Esophagus squamous epithelium (tissue), 5 donors: Measurements from ENCODE around the gene PLPP7. TPM values are rescaled to one million over a fixed set of nuclear protein-coding genes. Genes with fewer than 3 reads are reported as not detected.

ENCODE experiments used
- DNase-seq: peaks from one replicate; lab custom pipeline; 2025; lab: John Stamatoyannopoulos, UW
- H3K27ac ChIP-seq, 4 donors: fragments of 200-600 bp; sonication (generic); one replicate each; pipeline ENCODE4 v1.5.1; 2016 to 2019; ENCODE audit warnings: mild to moderate bottlenecking in 1 of 4
- H3K27me3 ChIP-seq, 4 donors: fragments of 200-600 bp; sonication (generic); 1 replicate in 3 of 4; 2 replicates in 1 of 4; pipeline versions ENCODE4 v1.5.1 to v1.6.0; 2017 to 2021; ENCODE audit warnings: antibody characterized with exemption in 1 of 4
- H3K36me3 ChIP-seq, 3 donors: fragments of 200-600 bp; sonication (generic); one replicate each; pipeline ENCODE4 v1.5.1; 2016 to 2019
- H3K4me1 ChIP-seq, 3 donors: fragments of 200-600 bp; sonication (generic); one replicate each; pipeline ENCODE4 v1.5.1; 2017 to 2019
- H3K4me3 ChIP-seq, 4 donors: fragments of 200-600 bp; sonication (generic); 1 replicate in 3 of 4; 2 replicates in 1 of 4; pipeline ENCODE4 v1.5.1; 2016 to 2019; ENCODE audit warnings: mild to moderate bottlenecking in 2 of 4, moderate library complexity in 1 of 4
- H3K9me3 ChIP-seq, 3 donors: fragments of 200-600 bp; sonication (generic); one replicate each; pipeline ENCODE4 v1.5.1; 2016 to 2019
- CTCF ChIP-seq, 6 experiments: fragments of 450-650 bp in 4 of 6; fragments of 200-600 bp in 2 of 6; sonication (generic) in 2 of 6; IDR thresholded peaks; one replicate each; pipeline ENCODE4 v1.5.1; 2016 to 2019; ENCODE audit warnings: antibody characterized with exemption in 6 of 6, mild to moderate bottlenecking in 4 of 6, moderate library complexity in 4 of 6
- POLR2A ChIP-seq, 4 donors: fragments of 450-650 bp; IDR thresholded peaks; one replicate each; pipeline ENCODE4 v1.6.1; 2017; ENCODE audit warnings: antibody characterized with exemption in 4 of 4, mild to moderate bottlenecking in 4 of 4, moderate library complexity in 3 of 4
- WGBS, 2 donors: methylation state at CpG; one replicate each; pipeline ENCODE4 v1.1.5; 2018; 5-methylcytosine and 5-hydroxymethylcytosine counted together
- intact Hi-C: fragments of 100-400 bp; cut with DNase I; formaldehyde crosslinking; loops from one replicate; pipeline ENCODE4 v1.15.0; 2022
- total RNA-seq, 4 donors: library from RNA; depleted of rRNA; stranded (reverse); fragments of >200 nt; gene quantifications; one replicate each; pipeline ENCODE4 v1.1.0, GENCODE V29; 2016
- donor health status: DM: yes; HTN: yes; CAD: no.

Gene PLPP7
- total RNA-seq, 4 donors from 2014 or later = 0.40 to 2.9 (median 0.97) TPM; not detected in 1

DNA sequence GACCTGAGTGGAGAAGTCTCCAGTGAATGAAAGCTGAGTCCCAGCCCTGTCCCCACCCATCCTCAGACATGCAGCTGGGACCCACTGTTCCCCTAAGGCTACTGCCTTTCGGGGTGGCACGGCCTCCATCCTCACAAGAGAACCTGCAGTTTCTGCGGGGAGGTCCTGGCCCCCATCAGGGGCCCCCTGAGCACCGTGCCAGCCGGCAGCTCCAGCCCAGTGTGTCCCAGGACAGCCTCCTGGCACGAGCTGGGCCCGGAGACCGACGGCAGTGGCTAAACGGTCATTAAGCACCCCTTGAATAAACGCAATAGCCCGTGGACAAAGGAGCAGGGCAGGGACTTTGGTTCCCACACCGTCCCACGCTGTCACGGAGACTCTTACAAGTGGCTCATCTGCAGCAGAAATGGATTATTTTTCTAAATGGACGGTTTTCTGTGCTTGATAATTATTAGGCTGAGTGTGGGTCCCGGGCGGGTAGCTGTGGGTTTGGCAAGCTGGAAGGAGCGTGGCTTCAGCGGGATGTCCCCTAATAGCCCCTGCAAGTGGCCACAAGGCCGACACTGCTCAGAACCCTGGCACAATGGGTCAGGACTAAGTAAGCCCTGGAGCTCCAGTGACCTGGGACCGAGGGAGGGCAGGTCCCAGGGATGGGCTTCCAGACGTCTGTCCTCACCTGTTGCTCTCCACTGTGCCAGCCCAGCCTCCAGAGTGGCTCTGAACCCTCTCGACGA is 30.7 kb upstream of the PLPP7 start:
- DNase-seq = no peak
- Histone ChIP-seq H3K27me3 (no peaks in the 10 kb centered on the region), H3K36me3 (peaks cover 0 to 24% (median 0%) of the 10 kb centered on the region in 3 donors), H3K4me1 (peaks cover 4 to 27% (median 6%) of the 10 kb centered on the region in 3 donors), H3K9me3 (no peaks in the 10 kb centered on the region), H3K4me3 (no peak overlapping the region), H3K27ac (no peak overlapping the region)
- TF ChIP-seq POLR2A (IDR thresholded peaks at IDR 0.05) = no peak
- TF ChIP-seq CTCF (IDR thresholded peaks at IDR 0.05) = no peak
- intact Hi-C loops = no loop called here
- 88 to 93% methylated on average over 11 to 18 of the region's 25 CpGs for WGBS, 2 donors

DNA sequence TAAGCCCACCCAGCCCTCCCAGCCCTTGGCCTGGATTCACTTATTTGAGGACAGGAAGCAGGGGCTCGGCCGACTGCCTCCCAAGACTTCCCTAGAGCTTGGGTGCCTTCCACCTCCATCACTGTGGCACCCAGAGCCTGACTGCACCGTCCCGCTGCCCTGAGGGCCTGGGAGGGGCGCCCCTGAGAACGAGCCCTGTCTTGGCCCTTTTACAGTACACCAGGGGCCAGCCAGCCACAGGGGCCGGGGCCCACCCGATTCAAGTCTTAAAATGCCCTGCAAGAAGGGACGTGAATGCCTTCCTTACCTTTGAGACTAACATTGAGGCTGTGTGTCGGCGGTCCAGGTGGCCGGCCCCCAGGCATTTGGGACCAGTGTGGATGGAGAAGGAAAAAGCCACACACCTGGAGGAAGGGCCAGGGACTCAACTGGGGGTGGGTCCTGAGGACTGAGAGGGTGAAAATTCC is 30.1 kb upstream of the PLPP7 start:
- H3K4me3 ChIP-seq = no peak overlapping the region
- 73 to 74% methylated on average over 2 to 5 of the region's 12 CpGs for WGBS, 2 donors
- no peak for TF ChIP-seq POLR2A (IDR thresholded peaks at IDR 0.05)
- TF ChIP-seq CTCF (IDR thresholded peaks at IDR 0.05) = no peak
- H3K27me3 ChIP-seq = no peaks in the 10 kb centered on the region
- H3K36me3 ChIP-seq = peaks cover 0 to 24% (median 0%) of the 10 kb centered on the region in 3 donors
- H3K9me3 ChIP-seq = no peaks in the 10 kb centered on the region
- no peak overlapping the region for H3K27ac ChIP-seq
- peaks cover 4 to 24% (median 6%) of the 10 kb centered on the region in 3 donors for H3K4me1 ChIP-seq
- no peak for DNase-seq
- intact Hi-C loops = no loop called here

DNA sequence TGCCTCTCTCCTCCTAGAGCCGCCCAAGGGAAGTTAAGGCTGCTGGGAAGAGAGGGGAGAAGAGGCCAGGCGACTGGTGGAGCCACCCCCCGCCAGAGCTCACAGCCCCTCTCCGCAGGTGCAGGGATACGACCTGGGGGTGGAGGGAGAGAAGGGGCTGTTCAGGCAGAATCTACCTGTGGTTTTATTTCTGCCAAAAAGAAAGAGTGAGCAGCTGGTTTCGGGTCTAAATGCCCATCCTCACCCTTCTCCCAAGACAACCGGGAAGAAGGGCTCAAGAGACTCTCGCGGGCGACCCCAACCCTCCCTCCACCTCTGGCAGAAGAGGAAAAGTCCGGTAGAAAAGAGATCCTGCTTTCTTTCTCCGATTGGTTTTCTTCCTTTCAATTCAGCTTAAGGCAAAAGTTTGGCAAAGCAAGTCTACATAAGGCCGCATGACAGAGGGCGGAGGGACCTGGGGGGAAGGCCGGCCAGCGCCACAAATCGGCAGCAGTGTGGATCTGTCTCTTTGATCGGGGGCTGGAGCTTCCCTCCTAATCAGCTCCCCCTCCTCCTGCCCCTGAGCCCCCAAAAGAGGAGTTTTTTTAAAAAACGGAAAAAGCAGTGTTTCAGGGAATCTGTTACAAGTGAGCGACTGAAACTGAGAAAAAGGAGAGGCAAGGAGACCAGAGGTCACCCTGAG is 29.5 kb upstream of the PLPP7 start:
- DNase-seq = no peak
- intact Hi-C loops = no loop called here
- WGBS, 2 donors = 78 to 80% methylated on average over 15 to 20 of the region's 20 CpGs
- no peaks in the 10 kb centered on the region for H3K9me3 ChIP-seq
- no peak overlapping the region for H3K4me3 ChIP-seq
- TF ChIP-seq POLR2A (IDR thresholded peaks at IDR 0.05) (no peak), CTCF (IDR thresholded peaks at IDR 0.05) (no peak)
- peaks cover 4 to 18% (median 6%) of the 10 kb centered on the region in 3 donors for H3K4me1 ChIP-seq
- no peaks in the 10 kb centered on the region for H3K27me3 ChIP-seq
- H3K36me3 ChIP-seq = peaks cover 0 to 24% (median 0%) of the 10 kb centered on the region in 3 donors
- H3K27ac ChIP-seq = no peak overlapping the region

- H3K27ac ChIP-seq = no peak overlapping the region
- H3K27me3 ChIP-seq = no peaks in the 10 kb centered on the region
- peaks cover 4 to 15% (median 7%) of the 10 kb centered on the region in 3 donors for H3K4me1 ChIP-seq
- DNase-seq = no peak
- intact Hi-C loops = no loop called here
- 90 to 98% methylated on average over 4 to 8 of the region's 33 CpGs for WGBS, 2 donors
- no peak for TF ChIP-seq POLR2A (IDR thresholded peaks at IDR 0.05)
- TF ChIP-seq CTCF (IDR thresholded peaks at IDR 0.05) = no peak
- no peaks in the 10 kb centered on the region for H3K9me3 ChIP-seq
- peaks cover 0 to 24% (median 0%) of the 10 kb centered on the region in 3 donors for H3K36me3 ChIP-seq
- no peak overlapping the region for H3K4me3 ChIP-seq
Measured at GRCh38 chr9:131260751-131261452, 28.6 kb upstream of the PLPP7 start.
